HG03521 (cell line): ENCODE measurements around the gene BIRC5.

Source experiments
- ATAC-seq: cut with Tn5 transposase; IDR thresholded peaks from one replicate; pipeline ENCODE4 v1.9.1; 2021; ENCODE audit warnings: mild to moderate bottlenecking, moderate library complexity; ENCODE audit not compliant: unreplicated experiment

BIRC5 gene

GRCh38 chr17:78255029-78255656, 41.1 kb downstream of the BIRC5 start:
- ATAC-seq, result no peak

DNA sequence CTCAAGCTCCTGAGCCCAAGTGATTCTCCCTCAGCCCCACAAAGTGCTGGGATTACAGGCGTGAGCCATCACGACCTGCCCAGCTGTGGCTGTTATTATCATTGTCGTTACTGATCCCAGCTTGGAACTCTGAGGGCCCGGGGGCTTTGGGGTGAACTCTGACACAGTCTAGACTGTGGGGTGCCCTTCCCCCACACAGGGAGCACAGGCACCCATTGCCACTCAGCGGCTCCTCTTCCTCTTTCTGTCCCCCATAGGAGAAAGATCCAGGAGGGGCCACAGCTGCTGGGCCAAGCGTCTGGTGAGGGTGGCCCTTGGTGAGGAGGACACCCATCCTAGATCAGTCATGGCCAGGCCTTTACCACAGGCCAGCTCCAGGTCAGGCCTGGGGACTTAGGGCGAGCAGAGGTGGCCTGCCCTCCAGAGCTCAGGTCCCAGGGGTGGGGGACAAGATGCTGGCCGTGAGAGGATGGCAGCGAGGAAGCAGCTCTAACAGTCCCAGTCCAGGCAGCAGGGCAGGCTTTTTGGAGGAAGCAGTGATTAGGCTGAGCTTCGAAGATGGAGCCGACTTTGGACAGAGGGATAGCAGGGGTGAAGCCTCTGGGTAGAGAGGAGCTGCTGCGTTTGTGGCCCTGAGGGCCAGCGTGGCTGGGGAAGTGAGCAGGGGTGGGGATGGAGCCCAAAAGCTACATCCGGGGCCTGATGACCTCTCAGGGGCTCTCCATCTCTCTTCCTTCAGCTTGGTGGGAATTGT, 42.1 kb downstream of the BIRC5 start:
- ATAC-seq, result no peak

DNA sequence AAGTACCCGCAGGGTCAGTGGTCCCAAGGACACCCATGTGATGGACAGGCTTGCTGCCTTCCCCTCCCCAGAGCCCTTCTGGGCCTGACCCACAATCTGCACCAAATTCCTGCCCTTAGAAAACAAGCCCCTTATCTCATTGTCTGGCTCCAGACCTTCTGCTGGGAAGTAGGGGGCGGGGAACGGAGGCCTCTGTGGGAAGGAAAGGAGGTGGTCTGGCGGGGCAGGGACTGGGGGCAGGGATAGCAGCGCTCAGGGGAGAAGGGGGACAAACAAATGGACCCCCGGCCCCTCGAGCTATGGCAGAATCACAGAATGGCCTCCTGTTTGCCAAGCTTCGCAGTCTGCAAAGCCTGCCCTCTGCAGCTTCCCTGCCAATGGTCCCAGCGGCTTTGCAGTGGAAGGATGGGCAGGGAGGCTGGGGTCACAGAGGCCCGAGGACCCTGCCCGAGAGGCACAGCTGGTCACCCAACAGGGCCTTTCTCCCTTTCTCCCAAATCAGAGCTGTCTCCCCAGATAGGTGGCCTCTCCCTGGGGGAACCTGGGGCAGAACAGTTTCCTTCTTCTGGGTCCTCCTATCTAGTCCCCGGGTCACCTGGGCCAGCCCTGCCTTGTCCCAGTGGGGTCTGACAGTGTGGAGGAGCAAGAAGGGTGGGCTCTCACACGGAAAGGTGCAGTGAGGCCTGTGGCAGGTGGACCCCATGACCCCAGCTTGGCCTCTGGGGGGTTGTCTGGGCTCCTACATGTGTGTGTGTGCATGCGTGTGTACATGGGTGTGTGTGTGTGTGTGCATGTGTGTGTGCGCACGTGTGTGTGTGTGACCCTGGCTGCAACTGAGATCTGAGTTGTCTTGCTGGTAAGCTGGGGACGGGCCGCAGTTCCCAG, 42.9 kb downstream of the BIRC5 start:
- no peak for ATAC-seq

DNA sequence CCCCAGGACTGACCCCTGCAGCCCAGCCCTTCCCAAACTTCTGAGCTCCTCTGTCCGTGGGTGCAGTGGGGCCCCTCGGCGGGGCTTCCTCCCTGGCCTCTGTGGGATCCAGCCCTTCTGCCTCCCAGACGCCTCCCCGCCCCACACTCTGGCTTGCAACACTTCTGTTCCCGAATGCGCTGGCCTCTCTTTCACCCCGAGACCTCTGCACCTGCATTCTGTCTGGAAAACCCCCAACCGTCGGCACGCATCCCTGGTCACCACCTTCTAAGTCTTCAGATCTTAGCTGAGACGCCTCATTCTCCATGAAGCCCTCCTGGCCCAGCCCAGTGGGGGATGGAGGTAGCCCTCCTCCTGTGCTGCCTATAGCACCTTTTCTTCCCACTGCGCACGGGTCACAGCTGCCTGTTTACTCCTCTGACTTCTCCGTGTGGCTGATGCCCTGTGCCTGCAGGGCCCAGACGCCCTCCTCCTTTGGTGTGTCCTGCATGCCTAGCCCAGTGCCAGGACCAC, 43.8 kb downstream of the BIRC5 start:
- no peak for ATAC-seq

- ATAC-seq, result no peak
Measured at GRCh38 chr17:78258323-78259191, 44.5 kb downstream of the BIRC5 start.

GRCh38 chr17:78259192-78259554, 45.1 kb downstream of the BIRC5 start:
- no peak for ATAC-seq

DNA sequence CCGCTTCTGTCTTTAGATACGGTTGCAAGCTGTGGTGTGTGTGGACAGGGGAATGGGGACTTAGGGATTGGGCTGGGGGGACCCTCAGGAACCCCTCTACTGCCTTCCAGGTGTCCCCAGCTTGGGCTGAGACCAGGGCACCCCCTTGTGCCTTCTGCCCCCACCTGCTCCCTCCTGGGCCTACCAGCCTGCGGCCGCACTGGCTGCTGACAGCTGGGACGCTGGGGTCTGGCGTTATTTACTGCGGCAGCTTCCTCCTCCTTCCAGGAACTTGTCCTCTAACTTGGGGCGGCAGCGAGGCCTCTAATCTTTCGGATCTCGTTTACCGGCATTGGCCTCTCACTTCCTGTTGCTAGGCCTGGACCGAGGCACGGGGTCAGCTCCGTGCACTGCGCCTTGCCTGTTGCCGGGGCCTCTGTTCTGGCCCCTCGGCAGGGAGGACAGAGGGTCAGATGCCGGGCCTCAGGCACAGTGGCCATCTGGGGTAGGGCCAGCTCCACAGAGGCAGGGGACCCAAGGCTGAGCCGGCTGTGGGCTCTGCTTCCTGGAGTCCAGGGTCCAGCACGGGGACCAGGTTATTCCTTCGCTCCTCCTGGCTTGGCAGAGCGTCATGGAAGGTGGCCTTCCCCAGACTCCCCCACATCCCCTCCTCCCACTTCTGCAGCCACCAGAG, 49.1 kb downstream of the BIRC5 start:
- ATAC-seq, result no peak

DNA sequence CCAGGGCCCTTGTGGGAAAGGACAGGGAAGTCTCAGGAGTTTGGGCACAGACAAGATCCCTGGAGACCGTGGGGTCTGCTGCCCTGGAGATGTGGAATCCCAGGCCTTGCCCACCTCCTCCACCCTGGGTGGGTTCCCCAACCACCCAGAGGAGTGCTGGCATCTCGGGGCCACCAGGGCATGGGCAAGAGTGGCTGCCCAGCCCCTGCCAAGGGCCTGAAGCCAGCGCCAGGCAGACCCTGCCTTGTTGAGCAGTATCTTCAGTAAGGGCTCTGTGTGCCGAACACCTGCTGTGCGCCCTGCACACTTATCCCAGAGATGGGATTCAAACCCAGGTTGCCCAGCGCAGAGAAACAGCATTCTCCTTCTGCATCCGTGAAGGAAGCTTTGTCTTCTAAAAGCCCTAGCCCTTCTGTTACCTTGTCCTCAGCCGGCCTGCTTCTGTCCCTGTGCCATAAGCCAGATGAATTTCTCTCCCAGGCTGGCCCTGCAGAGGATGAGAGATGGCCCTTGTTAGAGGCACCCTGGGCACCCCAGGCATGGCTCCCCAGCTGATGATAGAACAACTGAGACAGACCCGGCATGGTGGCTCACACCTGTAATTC, 49.8 kb downstream of the BIRC5 start:
- ATAC-seq, result no peak

DNA sequence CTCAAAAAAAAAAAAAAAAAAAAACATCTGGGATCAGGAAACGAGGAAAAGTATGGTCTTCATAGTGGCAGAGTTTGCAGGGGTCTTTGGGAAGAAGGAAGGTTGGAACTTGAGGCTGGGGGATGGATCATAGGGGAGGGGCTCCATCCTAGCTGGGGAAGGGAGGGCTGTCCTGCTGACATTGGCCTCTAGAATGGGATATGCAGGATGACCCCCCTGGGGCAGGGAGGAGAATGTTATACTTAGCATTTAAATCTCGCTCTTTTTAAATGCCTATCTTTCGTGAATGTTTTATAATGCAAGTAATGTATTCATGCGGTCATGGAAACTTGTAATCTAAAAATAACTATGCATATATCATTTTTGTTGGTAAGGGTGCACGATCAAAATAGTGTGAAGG, 50.5 kb downstream of the BIRC5 start:
- no peak for ATAC-seq

DNA sequence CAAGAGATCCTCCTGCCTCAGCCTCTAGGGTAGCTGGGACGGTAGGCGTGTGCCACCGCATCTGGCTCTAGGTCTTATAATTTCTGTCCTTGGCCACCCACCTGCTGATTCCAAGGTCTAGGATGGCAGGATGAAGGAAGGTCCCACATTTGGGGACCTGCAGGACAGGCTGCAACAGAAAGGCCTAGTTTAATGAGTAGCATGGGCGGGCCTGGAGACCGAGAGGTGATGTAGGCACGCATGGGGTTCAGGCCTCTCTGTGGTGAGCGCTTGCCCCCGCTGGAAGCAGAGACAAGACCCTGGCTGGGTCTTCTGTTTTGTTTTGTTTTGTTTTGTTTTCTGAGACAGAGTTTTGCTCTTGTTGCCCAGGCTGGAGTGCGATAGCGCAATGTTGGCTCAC, 51.1 kb downstream of the BIRC5 start:
- ATAC-seq, result no peak

GRCh38 chr17:78266231-78266631, 52.2 kb downstream of the BIRC5 start:
- no peak for ATAC-seq

DNA sequence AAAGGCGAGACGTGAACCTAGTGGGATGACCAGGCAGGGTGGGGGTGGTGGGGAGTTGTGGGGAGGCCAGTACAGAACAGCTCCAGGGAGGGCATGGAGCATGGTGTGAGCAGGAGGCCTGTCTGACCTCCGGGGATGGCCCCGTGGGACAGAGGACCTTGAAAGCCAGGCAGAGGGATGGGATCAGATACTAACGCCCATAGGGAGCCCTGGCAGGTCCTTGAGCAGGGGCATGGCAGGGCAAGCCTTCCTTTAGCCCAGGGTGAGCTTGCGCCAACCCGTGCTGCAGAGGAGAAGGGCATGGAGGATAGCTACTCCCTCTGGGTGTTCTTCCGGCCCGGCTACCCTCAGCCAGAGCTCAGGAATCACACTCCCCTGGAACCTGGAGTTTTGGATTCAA, 52.7 kb downstream of the BIRC5 start:
- no peak for ATAC-seq

GRCh38 chr17:78267253-78268073, 53.4 kb downstream of the BIRC5 start:
- no peak for ATAC-seq

GRCh38 chr17:78268191-78268874, 54.3 kb downstream of the BIRC5 start:
- no peak for ATAC-seq

DNA sequence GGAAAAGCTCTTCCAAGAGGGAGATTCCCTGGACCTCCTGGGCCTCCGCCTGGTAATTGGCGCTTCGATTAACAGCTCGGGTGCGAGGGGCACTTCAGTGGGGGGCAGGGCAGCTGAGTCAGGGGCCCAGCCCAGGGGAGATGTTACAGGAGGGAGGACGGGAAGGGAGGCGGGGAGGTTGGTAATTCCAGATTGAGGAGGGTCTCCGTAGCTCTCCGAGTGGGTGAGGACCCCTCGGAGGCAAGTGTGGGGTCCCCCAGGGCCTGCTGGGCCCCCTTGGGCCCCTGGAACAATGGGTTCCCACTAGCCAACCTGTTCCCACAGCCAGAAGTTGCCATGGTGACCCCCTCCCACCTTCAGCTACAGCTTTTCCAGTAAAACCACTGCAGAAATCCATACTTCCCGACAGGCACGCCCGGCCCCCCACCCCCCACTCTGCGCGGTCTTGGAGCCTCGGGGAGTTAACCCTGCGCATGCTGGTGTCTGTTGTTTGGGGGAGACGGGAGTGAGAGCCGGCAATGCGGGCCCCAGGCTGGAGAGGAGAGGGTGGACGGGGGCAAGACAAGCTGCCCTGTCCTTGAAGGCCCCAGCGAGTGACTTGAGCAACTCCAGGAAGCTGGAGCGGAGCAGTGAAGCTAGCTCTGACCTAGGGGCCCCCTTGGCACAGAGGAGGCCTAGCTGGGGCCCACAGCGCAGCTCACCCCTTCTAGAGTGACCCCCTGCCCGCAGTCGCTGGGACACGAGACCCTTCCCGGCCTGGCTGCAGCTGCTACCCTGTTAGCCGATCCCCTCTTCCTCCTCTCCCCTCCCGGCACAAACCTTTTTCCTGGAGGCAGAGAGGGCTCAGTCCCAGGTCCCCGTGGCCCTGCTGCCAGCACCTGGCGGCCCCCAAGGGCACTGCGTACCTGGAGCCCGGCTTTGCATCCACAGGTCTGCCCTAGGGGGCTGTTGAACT, 55.2 kb downstream of the BIRC5 start:
- no peak for ATAC-seq

DNA sequence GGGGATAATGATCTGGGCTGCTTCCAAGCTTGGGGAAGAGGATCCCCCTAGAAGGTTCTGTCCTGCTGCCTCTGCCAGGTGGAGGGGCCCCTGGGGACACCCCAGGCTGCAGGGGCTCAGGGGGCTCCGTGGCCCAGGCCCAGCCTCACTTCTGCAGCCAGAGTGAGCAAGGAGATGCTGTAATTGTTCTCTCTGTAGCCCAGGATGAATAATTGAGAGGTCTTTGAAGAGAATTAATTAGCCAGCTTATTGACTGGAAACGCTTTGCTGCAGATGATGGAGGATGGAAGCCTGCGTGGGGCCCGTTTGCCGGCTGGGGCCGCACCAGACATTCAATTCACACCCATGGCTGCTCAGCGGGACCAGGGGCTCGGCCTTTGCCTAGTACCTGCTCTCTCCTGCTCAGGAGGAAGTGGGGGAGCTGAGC, 55.9 kb downstream of the BIRC5 start:
- no peak for ATAC-seq
